ENCODE results near the gene CASTOR2.
"Not testable (repeated sequence)": the region's sequence is repeated elsewhere in the genome, so short reads cannot be mapped to it uniquely, and the experiment has no call there.

Gene CASTOR2

DNA sequence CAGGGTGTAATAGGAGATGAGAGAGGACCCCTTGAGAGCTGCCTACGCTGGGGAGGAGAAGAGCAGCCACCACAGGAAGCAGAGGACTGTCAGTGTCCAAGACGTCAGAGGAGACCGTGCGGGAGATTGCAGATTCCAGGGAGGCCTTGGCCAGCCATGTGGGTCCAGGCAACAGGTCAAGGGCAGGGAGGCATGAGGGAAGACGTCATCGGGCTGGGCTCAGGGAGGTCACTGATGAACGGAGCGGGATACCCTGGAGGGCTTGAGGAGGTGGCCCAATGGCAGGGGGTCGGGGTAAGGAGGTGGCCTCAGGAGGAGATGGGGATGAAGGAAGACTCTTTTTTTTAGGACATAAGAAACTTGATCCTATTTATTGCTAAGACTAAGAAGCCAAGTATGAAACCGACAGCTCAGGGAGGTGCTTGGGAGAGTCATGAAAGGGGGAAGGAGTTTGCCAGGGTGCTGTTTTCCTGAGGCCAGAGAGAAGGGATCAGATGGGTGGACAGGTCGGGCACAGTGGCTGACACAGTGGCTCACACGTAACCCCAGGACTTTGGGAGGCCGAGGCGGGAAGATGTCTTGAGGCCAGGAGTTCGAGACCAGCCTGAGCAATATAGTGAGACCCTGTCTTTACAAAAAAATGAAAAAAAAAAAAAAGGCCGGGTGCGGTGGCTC is 30.5 kb downstream of the CASTOR2 start:
- not testable (repeated sequence) for DNase-seq (ENCODE audit: low spot score)

DNA sequence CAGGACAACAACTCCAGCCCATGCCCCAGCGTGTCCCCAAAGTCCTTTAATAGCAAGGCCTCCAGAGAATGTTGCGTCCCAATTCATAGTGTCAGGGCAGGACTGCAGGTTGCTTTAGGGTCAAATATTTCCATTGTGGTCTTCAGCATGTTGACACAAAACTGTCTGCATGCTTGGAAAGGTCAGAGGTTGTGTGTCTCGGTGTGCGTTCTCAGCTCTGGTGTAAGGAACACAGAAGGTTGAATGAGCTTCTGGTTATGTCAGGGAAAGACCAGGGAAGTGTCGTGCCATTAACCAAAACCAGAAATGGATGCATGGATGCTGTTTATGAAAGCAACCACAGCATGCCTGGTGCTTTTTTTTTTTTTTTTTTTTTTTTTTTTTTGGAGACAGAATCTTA is 31.9 kb downstream of the CASTOR2 start:
- not testable (repeated sequence) for DNase-seq (ENCODE audit: low spot score)

DNA sequence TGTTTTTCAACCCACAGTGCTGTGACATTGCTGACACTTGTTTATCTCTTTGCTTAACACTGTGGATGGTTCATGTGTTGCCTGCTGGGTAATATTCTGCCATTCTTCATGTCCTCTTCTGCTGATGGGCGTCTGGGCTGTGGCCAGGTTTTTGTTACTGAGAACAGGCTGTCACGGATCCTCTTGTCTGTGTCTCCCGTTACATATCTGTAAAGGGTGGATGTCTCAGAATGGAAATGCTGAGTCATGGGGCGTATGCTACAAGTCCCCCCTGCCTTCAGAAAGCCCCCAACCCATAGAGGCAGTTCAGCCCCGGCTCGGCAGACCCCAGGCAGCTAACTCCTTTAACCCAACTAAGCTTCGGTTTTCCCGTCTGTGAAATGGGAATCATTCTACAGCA is 33.3 kb downstream of the CASTOR2 start:
- not testable (repeated sequence) for DNase-seq (ENCODE audit: low spot score)

DNA sequence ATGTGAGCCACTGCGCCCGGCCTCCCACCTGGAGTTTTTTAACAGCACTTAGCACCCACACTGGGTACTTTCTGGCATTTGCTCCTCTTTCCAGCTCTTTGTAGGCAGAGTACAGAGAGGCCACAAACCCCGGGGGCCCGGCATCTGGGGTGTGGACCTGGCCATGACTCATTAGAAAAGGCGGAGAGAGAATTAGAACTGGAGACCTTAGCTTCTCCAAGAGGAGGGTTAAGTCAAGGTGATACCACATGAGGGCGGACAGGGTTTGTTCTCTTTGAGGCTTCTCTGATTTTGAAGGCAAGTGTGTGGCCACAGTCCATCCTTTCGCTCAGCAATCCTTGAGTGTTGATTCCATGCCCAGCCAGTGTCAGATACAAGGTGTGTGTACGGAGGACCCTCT is 36.9 kb downstream of the CASTOR2 start:
- not testable (repeated sequence) for DNase-seq (ENCODE audit: low spot score)

DNA sequence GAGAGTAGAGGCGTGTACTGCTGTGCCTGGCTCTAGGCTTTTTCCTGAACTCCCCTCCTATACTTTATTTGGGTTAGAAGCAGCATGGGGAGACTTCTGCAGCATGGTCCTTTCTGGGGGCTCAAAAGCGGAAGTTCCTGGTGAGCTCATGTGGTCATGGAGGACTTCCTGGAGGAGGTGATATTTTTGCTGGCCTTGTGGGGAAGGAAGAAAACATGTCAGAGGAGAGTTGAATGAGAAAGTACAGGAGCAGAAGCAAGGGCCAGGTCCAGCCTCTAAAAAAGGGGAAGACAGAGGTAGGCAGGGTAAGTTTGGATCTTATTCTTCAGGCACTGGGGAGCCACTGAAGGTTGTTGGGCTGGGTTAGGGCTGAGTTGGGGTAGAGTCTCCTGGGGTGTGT is 45.5 kb downstream of the CASTOR2 start:
- no peak for DNase-seq (ENCODE audit: low spot score)

DNA sequence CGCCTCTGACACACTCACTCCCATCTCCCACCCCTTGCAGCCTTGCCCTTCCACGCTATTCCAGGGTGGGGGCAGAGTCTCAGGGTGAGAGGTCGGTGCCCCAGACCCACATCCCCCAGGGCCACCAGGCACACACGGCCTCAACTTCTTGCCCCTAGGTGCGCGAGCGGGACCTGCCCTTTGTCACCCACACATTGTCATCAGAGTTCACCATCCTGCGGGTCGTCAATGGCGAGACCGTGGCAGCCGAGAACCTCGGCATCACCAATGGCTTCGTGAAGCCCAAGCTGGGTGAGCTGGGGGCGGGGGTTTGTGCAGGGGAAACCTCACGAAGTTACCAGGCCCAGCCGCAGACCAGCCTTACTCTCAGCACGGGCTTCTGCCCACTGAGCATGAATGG is 53.3 kb downstream of the CASTOR2 start:
- no peak for DNase-seq (ENCODE audit: low spot score)

DNA sequence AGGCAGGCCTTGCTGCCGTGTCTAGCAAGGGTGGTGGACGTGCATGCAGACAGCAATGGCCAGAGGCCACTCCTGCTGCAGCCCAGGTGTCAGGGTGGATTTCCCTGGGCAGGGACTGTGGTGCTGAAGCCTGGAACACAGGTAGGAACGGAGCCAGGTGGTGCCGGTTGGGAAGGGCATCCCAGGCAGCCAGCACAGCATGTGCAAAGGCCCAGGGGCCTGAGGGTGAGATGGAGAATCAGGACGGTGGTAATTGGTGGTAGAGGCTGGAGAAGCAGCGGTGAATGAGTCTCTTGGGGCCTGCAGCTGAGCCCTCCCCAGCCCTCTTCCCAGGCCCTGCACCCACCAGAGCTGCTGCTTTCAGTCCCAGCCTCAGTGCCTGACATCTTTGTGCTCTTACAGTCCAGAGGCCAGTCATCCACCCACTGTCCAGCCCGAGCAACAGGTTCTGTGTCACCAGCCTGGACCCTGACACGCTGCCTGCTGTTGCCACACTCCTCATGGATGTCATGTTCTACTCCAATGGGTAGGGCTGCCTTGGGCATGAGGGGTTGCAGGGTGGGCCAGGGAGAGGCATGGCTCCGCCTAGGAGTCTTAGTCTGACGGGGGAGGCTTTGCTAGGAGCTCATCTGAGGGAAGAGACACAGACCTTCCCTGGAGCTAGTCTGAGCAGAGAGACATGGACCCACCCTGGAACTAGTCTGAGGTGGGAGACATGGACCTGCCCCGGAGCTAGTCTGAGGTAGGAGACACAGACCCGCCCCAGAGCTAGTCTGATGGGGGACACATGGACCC is 54.3 kb downstream of the CASTOR2 start:
- no peak for DNase-seq (ENCODE audit: low spot score)

DNA sequence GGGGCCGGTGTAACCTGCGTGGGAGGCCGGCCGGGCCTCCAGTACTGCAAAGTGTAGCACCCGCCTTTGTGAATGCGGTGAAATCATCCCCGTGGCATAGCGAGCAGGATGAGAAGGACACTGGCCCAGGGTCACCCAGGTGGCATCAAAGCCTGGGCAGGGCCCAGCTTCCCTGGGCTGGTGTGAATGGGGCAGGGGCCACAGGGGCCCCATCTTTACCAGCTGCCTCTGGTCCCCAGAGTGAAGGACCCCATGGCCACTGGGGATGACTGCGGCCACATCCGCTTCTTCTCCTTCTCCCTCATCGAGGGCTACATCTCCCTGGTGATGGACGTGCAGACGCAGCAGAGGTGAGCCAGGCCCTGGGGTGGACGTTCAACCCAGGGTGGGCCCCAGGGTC is 55.3 kb downstream of the CASTOR2 start:
- no peak for DNase-seq (ENCODE audit: low spot score)

DNA sequence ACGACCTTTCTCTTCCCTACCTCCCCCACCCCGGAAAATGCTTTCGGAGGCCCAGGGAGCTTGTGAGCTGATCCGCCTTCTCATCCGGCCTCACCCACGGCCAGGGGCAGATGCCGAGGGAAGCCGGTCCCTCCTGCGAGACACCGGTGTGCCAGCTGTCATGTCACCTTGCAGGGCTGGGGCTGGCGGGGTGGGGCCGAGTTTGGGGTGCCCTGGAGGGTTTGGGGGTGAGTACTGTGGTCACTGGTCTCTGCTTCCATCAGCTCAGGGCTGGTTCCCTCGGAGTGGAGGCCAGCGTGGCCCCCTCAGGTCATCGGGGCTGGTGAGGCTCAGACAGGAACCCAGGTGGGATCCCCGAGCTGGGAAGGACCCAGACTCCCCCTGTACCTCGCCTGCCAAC is 60.4 kb downstream of the CASTOR2 start:
- no peak for DNase-seq (ENCODE audit: low spot score)

DNA sequence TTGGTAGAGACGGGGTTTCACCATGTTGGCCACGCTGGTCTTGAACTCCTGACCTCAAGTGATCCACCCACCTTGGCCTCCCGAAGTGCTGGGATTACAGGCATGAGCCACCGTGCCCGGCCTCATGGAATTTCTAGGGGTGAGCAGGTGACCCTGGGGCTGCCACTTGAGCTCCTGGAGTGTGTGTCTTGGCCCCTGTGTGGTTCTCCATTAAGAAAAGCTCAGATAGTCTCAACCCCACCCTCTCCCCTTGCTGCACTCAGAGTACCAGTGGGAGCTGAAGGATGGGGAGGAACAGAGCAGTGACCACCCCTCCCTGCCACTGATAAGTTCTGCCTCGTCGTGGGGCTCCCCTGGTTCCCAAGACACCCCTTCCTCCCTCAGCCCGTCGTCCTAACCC is 63.8 kb downstream of the CASTOR2 start:
- DNase-seq (ENCODE audit: low spot score), result no peak

DNA sequence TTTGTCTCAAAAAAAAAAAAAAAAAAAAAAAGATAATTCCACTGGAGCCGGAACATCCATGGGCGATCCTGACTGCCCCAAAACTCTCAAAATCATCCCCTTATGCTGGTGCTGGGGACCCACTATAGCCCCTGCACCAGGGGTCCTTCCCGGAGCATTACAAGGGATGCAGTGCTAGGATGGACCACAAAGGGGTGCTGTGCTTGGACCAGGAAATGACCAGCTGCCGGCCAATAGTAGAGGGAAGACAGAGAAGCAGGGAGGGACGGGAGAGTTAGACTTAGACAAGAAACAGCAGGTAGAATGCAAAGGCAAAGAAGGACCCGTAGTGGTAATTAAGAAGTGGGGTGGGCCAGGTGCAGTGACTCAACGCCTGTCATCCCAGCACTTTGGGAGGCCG is 68.6 kb downstream of the CASTOR2 start:
- no peak for DNase-seq (ENCODE audit: low spot score)

DNA sequence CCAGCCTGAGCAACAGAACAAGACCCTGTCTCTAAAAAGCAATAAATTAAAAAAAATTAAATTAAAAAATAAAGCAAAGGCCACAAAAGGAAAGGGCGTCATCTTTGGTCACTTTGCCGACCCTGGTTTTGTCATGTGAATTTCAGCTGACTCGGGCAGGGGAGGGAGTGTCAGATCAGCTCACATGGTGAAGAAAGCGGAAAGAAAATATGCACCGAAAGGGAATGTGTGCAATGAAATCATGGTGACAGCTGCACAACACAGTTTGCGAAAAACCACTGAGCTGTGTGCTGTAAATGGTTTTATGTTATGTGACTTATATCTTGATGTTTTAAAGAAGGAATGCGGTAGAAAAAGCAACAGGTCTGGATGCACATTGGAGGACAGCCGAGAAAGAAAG is 69.3 kb downstream of the CASTOR2 start:
- DNase-seq (ENCODE audit: low spot score), result no peak

DNA sequence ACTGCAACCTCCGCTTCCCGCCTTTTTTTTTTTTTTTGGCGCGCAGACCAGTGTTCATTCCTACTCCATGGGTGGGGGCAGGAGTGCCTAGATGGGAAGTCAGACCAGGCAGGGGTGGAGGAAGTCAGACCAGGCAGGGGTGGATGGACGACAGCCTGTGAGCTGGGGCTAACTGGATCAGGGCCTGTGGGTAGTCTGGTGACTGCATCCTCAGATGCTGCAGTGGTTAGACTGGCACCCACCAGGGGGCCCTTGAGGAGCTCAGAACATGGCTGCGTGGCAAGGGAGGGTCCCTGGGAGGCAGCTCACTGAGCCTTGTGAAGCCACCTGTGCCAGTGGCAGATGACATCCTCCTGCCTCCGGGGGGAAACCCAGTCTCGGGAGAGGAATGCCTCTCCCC is 74.0 kb downstream of the CASTOR2 start:
- no peak for DNase-seq (ENCODE audit: low spot score)

DNA sequence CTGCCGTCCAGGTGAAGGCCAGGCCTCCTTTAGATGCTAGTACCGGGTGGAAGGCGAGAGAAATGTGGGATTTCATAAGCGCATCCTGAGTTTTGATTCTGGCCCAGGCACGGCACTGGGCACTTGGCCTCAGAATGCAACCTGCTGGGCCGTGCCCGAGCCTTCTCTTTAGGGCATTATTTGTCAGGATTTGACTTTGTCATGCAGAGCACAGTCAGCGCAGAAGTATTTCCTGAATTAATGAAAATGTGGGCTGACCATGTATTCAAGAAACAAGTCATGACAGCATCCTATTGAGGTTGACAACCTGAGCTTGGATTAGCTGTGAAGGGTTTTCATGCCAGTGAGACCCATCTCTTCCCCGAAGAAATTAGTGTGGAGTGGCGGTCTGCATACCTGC is 74.7 kb downstream of the CASTOR2 start:
- no peak for DNase-seq (ENCODE audit: low spot score)

DNA sequence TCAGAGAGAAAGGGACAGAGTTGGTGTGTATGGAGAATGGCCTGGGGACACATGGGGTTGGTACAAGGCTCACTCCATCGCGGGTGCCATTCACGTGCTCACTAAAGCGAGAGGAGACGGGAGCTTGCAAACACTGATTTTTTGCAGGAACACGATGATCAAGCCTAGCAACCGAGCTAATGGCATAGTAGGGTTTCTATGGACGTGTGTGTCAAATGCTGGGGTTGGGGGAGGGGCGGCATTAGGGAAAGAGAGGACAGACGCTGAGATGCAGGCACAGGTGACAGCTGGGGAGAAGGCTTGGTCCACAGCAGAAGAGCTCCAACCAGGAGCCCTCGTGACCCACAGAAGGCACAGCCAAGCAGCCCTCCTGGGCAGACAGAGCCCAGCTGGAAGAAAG is 75.2 kb downstream of the CASTOR2 start:
- no peak for DNase-seq (ENCODE audit: low spot score)

DNA sequence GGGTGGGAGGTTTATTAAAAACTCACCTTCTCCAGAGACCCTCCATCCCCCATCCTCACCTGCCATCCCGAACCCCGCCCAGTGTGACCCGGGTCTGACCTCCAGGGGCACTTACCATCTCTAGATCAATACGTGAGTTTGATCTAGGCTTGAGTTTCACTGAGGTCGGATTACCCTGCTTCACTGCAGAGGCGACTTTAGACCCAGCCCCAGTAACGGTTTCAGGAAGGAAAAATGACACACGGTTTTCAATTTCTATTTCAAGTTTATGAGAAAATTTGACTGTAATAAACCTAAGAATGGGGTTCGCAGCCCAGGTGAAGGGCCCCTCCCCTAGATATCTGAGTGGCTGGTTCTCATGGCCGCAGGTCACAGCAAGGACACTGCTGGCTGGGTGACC is 76.0 kb downstream of the CASTOR2 start:
- DNase-seq (ENCODE audit: low spot score), result no peak

DNA sequence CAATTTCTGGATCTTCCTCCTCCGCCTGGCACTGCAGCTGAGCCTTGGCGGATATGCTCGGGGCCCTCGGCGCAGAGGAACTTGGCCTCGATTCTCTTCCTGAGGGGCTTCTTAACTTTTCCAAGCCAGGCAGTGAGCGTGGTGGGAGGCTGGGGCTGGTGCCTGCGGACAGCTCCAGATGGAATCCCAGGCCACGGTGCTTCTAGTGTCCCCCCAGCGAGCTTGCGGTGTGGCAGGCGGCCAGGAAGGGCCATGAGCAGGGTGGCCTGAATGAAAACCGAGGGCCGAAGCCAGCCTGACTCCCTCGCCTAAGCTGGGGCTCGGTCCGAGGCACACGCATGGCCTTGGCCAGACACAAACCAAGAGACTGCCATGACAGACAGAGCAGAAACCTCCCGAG is 77.8 kb downstream of the CASTOR2 start:
- no peak for DNase-seq (ENCODE audit: low spot score)

DNA sequence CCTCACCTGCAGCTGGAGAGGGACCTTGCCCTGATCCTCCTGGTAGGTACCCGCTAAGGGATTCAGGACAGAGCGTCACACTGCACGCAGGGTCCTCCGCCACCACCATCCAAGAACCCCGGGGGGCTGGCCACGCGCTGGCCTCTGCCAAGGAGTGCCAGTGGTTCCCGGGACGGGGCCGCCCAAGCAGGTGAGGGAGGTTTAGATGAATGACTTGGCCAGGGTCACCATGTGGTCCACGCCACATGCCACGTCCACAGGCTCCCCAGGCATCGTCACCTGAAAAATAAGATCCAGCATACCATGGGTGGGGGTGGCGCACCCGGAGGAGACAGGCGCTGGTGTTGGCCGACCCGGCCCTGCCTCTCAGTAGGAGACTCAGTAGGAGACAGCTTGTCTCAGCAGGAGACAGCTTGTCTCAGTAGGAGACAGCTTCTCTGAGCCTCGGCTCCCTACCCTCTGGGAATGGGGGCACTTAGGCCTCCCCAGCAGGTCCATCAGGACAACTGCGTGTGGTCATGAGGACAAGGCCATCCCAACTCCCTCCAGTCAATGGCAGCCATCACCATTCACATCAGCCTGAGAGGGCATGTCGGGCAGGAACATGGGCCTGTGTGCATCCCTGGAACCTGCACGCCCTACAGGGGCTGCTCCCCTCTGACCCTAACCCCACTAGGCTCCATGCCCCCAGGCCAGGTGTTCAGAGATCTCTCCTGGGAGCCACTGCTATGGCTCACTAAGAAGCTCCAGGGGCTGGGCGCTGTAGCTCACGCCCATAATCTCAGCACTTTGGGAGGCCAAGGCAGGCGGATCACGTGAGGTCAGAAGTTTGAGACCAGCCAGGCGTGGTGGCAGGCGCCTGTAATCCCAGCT is 78.6 kb downstream of the CASTOR2 start:
- DNase-seq (ENCODE audit: low spot score), result no peak

DNA sequence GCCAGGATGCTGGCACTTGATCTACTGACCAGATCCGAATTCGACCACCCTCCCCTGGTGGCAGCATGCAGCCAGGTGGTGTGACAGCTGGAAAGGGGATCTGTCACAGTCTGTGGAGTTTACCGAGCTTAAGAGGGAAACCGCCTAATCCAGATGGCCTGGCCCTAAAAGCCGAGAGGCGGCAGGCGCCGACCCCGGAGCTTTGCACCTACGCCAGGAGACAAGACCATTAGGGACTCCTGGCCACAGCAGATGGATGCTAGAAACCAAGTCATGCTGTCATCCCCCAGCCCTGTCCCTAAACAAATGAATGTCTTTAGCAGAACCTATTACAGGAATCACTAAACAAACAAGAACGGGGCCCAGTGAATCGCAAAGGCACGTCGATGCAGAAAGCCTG is 81.4 kb downstream of the CASTOR2 start:
- no peak for DNase-seq (ENCODE audit: low spot score)

DNA sequence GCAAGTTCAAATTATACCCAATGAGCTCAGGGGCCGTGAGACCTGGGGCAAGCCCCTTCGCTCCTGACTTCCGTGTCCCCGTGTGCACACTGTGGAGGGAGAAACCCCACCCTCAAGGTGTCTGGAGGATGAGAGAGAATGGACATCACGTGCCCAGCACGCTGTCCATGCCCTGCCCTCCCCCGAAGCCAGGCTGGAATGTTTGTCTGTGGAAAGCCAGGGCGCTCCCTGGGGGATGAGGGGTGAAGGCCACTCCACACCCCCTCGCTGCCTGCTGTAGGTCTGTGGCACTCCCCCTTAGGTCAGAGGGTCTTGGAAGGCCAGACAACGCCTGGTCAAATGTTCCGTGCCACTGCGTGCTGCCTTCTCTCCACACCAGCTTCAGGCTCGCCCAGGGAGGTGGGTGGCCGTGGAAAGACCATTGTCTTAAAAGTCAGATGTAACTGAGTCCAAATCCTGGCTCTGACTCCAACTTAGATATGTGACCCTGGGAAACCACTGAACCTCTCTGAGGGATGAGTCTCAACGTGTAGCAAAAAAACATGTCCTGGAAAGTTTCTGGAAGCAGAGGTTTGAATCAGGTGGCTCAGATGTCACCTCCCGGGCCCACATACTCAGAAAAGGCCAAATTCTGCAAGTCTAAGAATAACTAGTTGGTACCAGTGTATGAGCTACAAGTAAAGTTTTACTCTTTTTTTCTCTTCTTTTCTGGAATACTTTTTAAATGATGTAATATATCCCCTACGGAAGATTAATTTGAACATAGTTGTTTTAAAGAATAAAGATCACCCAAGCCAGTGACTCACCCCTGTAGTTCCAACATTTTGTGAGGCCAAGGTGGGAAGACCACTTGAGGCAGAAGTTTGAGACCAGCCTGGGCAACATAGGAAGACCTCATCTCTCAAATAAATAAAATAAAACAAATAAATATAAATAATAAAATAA is 84.2 kb downstream of the CASTOR2 start:
- DNase-seq (ENCODE audit: low spot score), result no peak

DNA sequence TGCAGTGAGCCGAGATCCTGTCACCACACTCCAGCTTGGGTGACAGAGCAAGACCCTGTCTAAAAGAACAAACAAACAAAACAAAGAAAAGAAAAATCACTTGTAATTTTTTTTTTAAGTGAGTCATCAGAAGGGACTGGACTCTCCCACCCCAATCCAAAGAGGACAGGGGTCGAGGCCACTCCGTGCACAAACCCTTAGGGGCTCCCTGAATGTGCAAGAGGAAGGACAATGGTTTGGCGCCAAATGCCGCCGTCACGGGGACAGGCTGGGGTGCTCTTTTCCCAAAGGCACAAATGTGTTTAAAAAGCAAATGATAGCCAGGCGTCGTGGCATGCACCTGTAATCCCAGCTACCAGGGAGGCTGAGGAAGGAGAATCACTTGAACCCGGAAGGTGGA is 85.3 kb downstream of the CASTOR2 start:
- no peak for DNase-seq (ENCODE audit: low spot score)

DNA sequence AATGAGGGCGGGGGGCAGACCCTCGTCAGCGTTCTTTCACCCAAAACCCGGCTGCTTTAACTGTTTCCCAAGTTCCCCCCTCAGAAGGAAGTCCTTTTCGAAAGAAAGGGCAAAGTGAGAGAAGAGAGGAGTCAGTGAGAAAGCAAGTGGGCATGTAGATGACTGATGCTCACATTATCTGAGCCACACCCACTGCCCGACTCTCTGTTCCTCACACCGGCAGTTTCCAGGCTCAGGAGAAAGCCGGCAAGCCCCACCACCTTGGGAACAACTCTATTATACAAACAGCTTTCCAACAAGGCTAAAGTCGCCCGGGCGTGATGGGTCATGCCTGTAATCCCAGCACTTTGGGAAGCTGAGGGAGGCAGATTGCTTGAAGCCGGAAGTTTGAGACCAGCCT is 86.0 kb downstream of the CASTOR2 start:
- no peak for DNase-seq (ENCODE audit: low spot score)

Measured in germinal center (tissue), 1 donor.